ENCODE measurements around the gene CCDC63. TPM values are rescaled to one million over a fixed set of nuclear protein-coding genes. Genes with fewer than 3 reads are reported as not detected.

Gene CCDC63
- total RNA-seq, 1 experiment from 2014 or later = 0.98 TPM

- no peak for TF ChIP-seq HMGA2 (CRISPR knock-in tag; IDR thresholded peaks at IDR 0.05)
- TF ChIP-seq ZNF263 (CRISPR knock-in tag; IDR thresholded peaks at IDR 0.05; ENCODE audit: low read depth) = no peak
- no peak for TF ChIP-seq ZNF317 (CRISPR knock-in tag; IDR thresholded peaks at IDR 0.05; ENCODE audit: borderline replicate concordance, low read depth)
- TF ChIP-seq IRF1 (CRISPR knock-in tag; IDR thresholded peaks at IDR 0.05) = no peak
- TF ChIP-seq NFE2L1 (CRISPR knock-in tag; IDR thresholded peaks at IDR 0.05) = no peak
- TF ChIP-seq, protein P1, sequence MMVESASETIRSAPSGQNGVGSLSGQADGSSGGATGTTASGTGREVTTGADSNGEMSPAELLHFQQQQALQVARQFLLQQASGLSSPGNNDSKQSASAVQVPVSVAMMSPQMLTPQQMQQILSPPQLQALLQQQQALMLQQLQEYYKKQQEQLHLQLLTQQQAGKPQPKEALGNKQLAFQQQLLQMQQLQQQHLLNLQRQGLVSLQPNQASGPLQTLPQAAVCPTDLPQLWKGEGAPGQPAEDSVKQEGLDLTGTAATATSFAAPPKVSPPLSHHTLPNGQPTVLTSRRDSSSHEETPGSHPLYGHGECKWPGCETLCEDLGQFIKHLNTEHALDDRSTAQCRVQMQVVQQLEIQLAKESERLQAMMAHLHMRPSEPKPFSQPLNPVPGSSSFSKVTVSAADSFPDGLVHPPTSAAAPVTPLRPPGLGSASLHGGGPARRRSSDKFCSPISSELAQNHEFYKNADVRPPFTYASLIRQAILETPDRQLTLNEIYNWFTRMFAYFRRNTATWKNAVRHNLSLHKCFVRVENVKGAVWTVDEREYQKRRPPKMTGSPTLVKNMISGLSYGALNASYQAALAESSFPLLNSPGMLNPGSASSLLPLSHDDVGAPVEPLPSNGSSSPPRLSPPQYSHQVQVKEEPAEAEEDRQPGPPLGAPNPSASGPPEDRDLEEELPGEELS (CRISPR knock-in tag; IDR thresholded peaks at IDR 0.05) = no peak
- no peak for TF ChIP-seq HMGXB4 (CRISPR knock-in tag; IDR thresholded peaks at IDR 0.05)
- TF ChIP-seq GABPB1 (CRISPR knock-in tag; IDR thresholded peaks at IDR 0.05) = no peak
- TF ChIP-seq NR1H2 (CRISPR knock-in tag; IDR thresholded peaks at IDR 0.05) = no peak
- no peak for TF ChIP-seq ARID4B (CRISPR knock-in tag; IDR thresholded peaks at IDR 0.05; ENCODE audit: borderline replicate concordance)
These were observed 66.6 kb downstream of the CCDC63 start (continued) for GRCh38 chr12:110913119-110914056.

GRCh38 chr12:110916295-110916875, 69.6 kb downstream of the CCDC63 start:
- ATAC-seq (no peak), DNase-seq (ENCODE audit: low spot score) (no peak)
- ChIA-PET POLR2A (no interaction called here), CTCF (interaction anchor here (1.0 kb wide), 1 partner anchor 29 kb away, joined by 3 read pairs; no protein-coding TSS in a partner anchor)
- Mint-ChIP-seq H3K36me3 (no peaks in the 10 kb centered on the region), H3K9me3 (peaks cover 4% of the 10 kb centered on the region; the same call in 1 of the 2 replicates), H3K27ac (no peak overlapping the region), H3K27me3 (ENCODE audit: low read depth) (0 out of 2 replicates have a peak, but pooled peaks cover 3% of the 10 kb centered on the region), H3K4me1 (peaks cover 27% of the 10 kb centered on the region), H3K4me3 (no peak overlapping the region)
- TF ChIP-seq PRDM15 (CRISPR knock-in tag; IDR thresholded peaks at IDR 0.05) = no peak
